Pancreas (tissue), 10 donors: ENCODE measurements around the gene PLA2G4B. TPM values are rescaled to one million over a fixed set of nuclear protein-coding genes. Genes with fewer than 3 reads are reported as not detected.
A peak's percentile ranks its signal among the peaks of the same experiment; 100 is the strongest.

Experiments
- ATAC-seq, 4 donors: fragments of 200-7000 bp; cut with Tn5 transposase; one replicate each; pipeline versions ENCODE4 v1.8.0 to v1.9.1; 2020; ENCODE audit warnings: mild to moderate bottlenecking in 4 of 4, moderate library complexity in 4 of 4
- DNase-seq, 6 donors: peaks; one replicate each; pipeline ENCODE4 v3.0.0-alpha.2; 2020
- FAIRE-seq: peaks from 2 replicates; lab custom pipeline; 2012; peaks lifted over from hg19 to GRCh38; lab: Jason Lieb, UNC
- H3K27ac ChIP-seq, 4 donors: fragments of 200-600 bp; sonication (generic); 1 replicate in 3 of 4; 2 replicates in 1 of 4; pipeline versions ENCODE4 v1.5.0 to v1.8.0; 2020
- H3K27me3 ChIP-seq, 4 donors: fragments of 200-600 bp; one replicate each; pipeline ENCODE4 v1.8.0; 2021
- H3K36me3 ChIP-seq, 3 donors: fragments of 200-600 bp; sonication (generic) in 1 of 3; one replicate each; pipeline versions ENCODE4 v1.5.0 to v1.8.0; 2020 to 2021
- H3K4me1 ChIP-seq, 3 donors: fragments of 200-600 bp; one replicate each; pipeline ENCODE4 v1.8.0; 2021
- H3K4me3 ChIP-seq, 4 donors: fragments of 200-600 bp; sonication (generic) in 2 of 4; one replicate each; pipeline versions ENCODE4 v1.5.0 to v1.8.0; 2020 to 2021
- H3K9me3 ChIP-seq, 4 donors: fragments of 200-600 bp; one replicate each; pipeline ENCODE4 v1.8.0; 2021
- CTCF ChIP-seq, 4 donors: fragments of 200-600 bp; sonication (generic) in 3 of 4; IDR thresholded peaks; one replicate each; pipeline versions ENCODE4 v1.5.0 to v1.8.0; 2021; ENCODE audit warnings: antibody characterized with exemption in 4 of 4
- WGBS, 2 donors: extraction: QIAGEN DNeasy Blood & Tissue Kit; methylation state at CpG; one replicate each; pipeline ENCODE4 v1.1.7; 2013; 5-methylcytosine and 5-hydroxymethylcytosine counted together
- intact Hi-C, 3 donors: fragments of 100-400 bp; cut with DNase I; formaldehyde crosslinking; loops; one replicate each; pipeline versions ENCODE4 v1.11.1 to v1.14.2; 2022
- polyA plus RNA-seq, 2 donors: library from polyadenylated mRNA; stranded (reverse); fragments of 200-250 nt; gene quantifications; one replicate each; pipeline ENCODE4 v1.2.3, GENCODE V29; 2013
- total RNA-seq, 6 donors: library from RNA; stranded (reverse); fragmentation: NEBNext Ultra II Directional in 4 of 6; extraction: Animal tissue kit (Norgen Biotek cat#: 25700) in 4 of 6; gene quantifications; one replicate each; pipeline versions ENCODE4 v1.2.1 to v1.2.4, GENCODE V29; 2021 to 2023
- donor health status: healthy with polysubstance abuse.
- donor health status: DM: no; HTN: no; CAD: no; lungs with moderate emphysema.
- donor health status: DM: no; HTN: no; CAD: no.
- donor health status: control.
- donor health status: control.
- donor health status: Bipolar disorder and iron deficiency.
- donor health status: DM: yes; HTN: yes; CAD: no.
- donor health status: DM: no; HTN: no; CAD: no.
- donor health status: DM: no; HTN: no; CAD: no.
- donor health status: DM: yes; HTN: yes; CAD: no.

The PLA2G4B gene
- total and polyA plus RNA-seq, 8 donors, result 3.5 to 56.8 (median 6.4) TPM

DNA sequence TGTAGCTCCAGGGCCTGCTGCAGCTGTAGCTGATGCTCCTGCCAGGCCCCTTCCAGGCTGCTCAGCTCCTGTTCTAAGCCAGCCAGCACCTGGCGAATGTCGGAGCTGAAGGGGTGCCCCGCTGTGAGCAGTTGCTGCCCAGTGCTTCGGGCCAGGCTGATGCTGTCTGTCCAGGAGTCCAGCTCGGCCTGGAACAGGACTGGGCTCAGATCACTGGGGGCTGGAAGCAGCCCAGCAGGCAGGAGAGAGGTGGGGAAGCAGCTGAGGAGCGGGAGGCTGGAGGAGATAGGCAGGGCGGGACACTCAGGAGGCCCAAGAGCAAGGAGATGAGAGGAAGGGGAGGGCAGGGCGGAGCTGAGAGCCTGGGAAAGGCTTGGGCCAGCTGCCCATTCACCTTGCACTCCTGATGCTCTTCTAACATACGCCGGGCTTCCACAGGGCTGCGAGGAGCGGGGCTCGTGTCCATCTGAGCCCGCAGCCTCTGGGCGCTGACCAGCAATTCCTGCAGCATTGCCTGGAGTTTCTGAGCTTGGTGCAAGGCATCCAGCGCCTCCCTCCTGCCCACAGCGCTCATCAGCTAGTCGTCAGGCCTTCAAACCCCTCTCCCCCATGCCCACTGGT, 23.2 kb downstream of the PLA2G4B start:
- H3K4me3 ChIP-seq, result no peak overlapping the region
- no peaks in the 10 kb centered on the region for H3K9me3 ChIP-seq
- no peak for FAIRE-seq
- no peaks in the 10 kb centered on the region for H3K27me3 ChIP-seq
- H3K36me3 ChIP-seq, result no peaks in the 10 kb centered on the region
- 92% methylated on average over 18 of the region's 18 CpGs for WGBS, 2 donors
- no peak for DNase-seq
- H3K4me1 ChIP-seq, result no peaks in the 10 kb centered on the region
- H3K27ac ChIP-seq, result no peak overlapping the region
- ATAC-seq, result no peak
- no peak for TF ChIP-seq CTCF (IDR thresholded peaks at IDR 0.05)
- intact Hi-C loops, result no loop called here

DNA sequence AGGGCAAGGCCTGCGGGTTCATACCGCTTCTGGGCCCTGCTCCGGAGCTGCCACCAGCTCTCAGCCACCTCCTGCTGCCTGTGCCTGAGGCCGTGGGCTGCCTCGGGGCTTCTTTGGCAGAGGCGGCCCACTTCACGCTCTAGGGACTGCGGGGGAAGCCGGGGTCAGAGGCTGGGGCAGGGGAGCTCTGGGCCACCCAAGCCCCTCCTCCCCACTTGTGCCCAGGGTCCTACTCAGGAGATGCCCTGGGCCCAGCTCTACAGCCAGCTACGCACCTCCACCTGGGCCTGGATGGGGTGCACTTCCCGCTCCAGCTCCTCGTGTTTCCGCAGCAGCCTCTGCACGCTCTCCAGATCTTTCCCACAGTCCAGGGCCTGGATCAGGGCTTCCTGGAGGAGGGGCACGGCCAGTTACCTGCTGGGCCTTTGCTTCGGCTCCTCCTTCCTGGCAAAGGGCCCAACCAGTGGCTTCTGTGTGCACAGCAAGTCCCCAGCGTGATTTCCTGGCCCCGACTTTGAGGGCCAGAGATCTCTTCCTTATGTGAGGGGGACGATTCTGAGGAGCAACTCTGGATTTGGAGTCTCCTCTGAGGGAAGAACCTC, 24.0 kb downstream of the PLA2G4B start:
- Histone ChIP-seq H3K9me3 (no peaks in the 10 kb centered on the region), H3K36me3 (no peaks in the 10 kb centered on the region), H3K27ac (no peak overlapping the region), H3K4me3 (no peak overlapping the region), H3K27me3 (no peaks in the 10 kb centered on the region), H3K4me1 (no peaks in the 10 kb centered on the region)
- TF ChIP-seq CTCF (IDR thresholded peaks at IDR 0.05), result no peak
- FAIRE-seq, result no peak
- peak in 3 of 4 donors; percentile 13 to 63 (median 46) for ATAC-seq
- intact Hi-C loops, result no loop called here
- 76 to 78% methylated on average over 16 to 19 of the region's 19 CpGs for WGBS, 2 donors
- DNase-seq, result peak in 2 of 6 donors; percentile 54 to 61

DNA sequence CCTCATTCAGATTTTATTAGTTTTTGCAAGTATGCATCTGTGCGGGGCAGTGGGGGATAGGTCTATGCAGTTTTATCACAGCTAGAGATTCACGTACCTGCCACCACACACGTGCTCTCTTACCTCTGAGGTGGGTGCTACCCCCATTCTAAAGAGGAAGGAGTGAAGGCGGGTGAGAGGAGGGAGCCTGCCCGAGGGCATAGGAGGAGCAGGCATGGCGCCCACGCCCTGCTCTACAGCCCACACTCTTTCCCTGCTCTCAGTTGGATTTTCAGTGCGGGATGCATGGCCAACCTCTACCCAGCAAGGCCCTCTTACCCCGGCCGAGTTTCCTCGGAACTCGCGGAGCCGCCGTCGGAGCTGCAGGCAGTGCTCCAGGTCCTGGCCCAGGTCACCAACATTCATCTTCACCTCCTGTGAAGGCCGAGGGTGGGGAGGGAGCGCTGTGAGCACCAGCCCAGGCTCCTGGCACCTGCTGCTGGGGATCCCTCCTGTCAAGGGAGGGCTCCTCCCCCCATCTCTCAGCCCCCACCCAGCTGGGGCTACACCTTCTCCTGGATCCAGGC, 26.9 kb downstream of the PLA2G4B start:
- no peak overlapping the region for H3K27ac ChIP-seq
- H3K36me3 ChIP-seq, result no peaks in the 10 kb centered on the region
- no peaks in the 10 kb centered on the region for H3K27me3 ChIP-seq
- no peaks in the 10 kb centered on the region for H3K9me3 ChIP-seq
- H3K4me1 ChIP-seq, result no peaks in the 10 kb centered on the region
- 83 to 87% methylated on average over 18 of the region's 18 CpGs for WGBS, 2 donors
- TF ChIP-seq CTCF (IDR thresholded peaks at IDR 0.05), result no peak
- ATAC-seq (no peak), FAIRE-seq (no peak), DNase-seq (peak in 1 of 6 donors; percentile 48)
- intact Hi-C loops, result loop anchor here in 1 of 3 donors (5.0 kb wide), 1 partner anchor 33 kb away; no protein-coding TSS in a partner anchor
- H3K4me3 ChIP-seq, result no peak overlapping the region

DNA sequence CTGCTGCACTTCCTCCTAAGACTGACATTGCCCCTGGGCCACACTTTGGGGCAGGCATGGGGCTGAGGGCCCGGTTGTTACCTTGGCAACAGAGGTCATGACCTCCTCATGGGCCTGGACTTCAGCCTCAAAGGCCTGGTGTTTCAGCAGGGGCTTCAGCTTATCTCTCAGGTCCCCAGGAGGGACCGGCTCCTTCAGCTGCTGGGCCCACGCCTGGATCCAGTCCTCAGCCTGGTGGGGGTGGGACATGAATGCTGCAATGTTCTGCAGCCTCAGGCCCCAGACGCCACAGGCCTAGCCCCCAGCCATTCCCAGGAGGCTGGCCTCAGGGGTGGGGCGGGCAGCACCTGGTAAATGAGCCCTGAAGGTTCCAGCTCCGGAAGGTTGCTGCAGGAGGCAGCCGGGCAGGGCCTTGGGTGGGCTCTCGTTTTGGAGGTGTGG, 27.6 kb downstream of the PLA2G4B start:
- Histone ChIP-seq H3K4me1 (no peaks in the 10 kb centered on the region), H3K36me3 (no peaks in the 10 kb centered on the region), H3K27me3 (no peaks in the 10 kb centered on the region), H3K27ac (no peak overlapping the region), H3K4me3 (no peak overlapping the region), H3K9me3 (no peaks in the 10 kb centered on the region)
- 84 to 91% methylated on average over 8 of the region's 8 CpGs for WGBS, 2 donors
- DNase-seq, result peak in 1 of 6 donors; percentile 51
- ATAC-seq, result no peak
- FAIRE-seq, result no peak
- TF ChIP-seq CTCF (IDR thresholded peaks at IDR 0.05), result no peak
- intact Hi-C loops, result loop anchor here in 1 of 3 donors (5.0 kb wide), 1 partner anchor 34 kb away; no protein-coding TSS in a partner anchor
